Caco-2 (cell line): ENCODE data around the gene POTEI. TPM values are rescaled to one million over a fixed set of nuclear protein-coding genes. Genes with fewer than 3 reads are reported as not detected.
"Not testable (repeated sequence)": the region's sequence is repeated elsewhere in the genome, so short reads cannot be mapped to it uniquely, and the experiment has no call there.

Source experiments
- BruUV-seq: library from RNA; stranded (reverse); fragments of 400-500 nt; replicated peaks from 2 replicates; lab custom pipeline; 2021; lab: Mats Ljungman, UMichigan
- CTCF ChIA-PET: fragments of 300-600 bp; sonication (Branson Sonifier 250); formaldehyde crosslinking; loops from one replicate; lab custom pipeline; 2022; ENCODE audit warnings: antibody characterized with exemption; lab: Charles Lee
- POLR2A ChIA-PET: fragments of 300-600 bp; sonication (Branson Sonifier 250); formaldehyde crosslinking; loops from one replicate; lab custom pipeline; 2022; ENCODE audit warnings: antibody characterized with exemption; lab: Charles Lee
- DNase-seq, 2 experiments: peaks; one replicate each; pipeline versions ENCODE4 v3.0.0 to v3.0.0-alpha.2; 2020 to 2022
- H3K27me3 ChIP-seq: replicated peaks from 2 replicates; pipeline ENCODE4 v1.6.0; 2011; ENCODE audit warnings: low read length; ENCODE audit not compliant: control insufficient read depth, insufficient read depth
- H3K36me3 ChIP-seq: 2 replicates; pipeline ENCODE4 v1.5.1; 2011; ENCODE audit warnings: low read length; ENCODE audit not compliant: control insufficient read depth, insufficient read depth
- H3K4me1 ChIP-seq: fragments of 250-450 bp; sonication (Bioruptor Pico); 2 replicates; pipeline ENCODE4 v1.5.1; 2020; ENCODE audit warnings: mild to moderate bottlenecking
- H3K4me3 ChIP-seq: 2 replicates; pipeline ENCODE4 v1.5.1; 2011; ENCODE audit warnings: low read depth, mild to moderate bottlenecking, control low read depth, low read length
- H3K9me3 ChIP-seq: fragments of 250-450 bp; sonication (Bioruptor Pico); 2 replicates; pipeline ENCODE4 v1.5.1; 2020; ENCODE audit warnings: mild to moderate bottlenecking, moderate library complexity
- H3K27ac Mint-ChIP-seq: one replicate; pipeline ENCODE4 v1.8.0; 2022; ENCODE audit warnings: mixed read lengths; ENCODE audit not compliant: unreplicated experiment
- H3K27me3 Mint-ChIP-seq: one replicate; pipeline ENCODE4 v1.8.0; 2022; ENCODE audit warnings: mixed read lengths; ENCODE audit not compliant: insufficient read depth, unreplicated experiment
- H3K36me3 Mint-ChIP-seq: one replicate; pipeline ENCODE4 v1.8.0; 2022; ENCODE audit warnings: mild to moderate bottlenecking, mixed read lengths; ENCODE audit not compliant: insufficient read depth, unreplicated experiment
- H3K4me1 Mint-ChIP-seq: one replicate; pipeline ENCODE4 v1.8.0; 2022; ENCODE audit warnings: low read depth, mixed read lengths; ENCODE audit not compliant: unreplicated experiment
- H3K4me3 Mint-ChIP-seq: one replicate; pipeline ENCODE4 v1.8.0; 2022; ENCODE audit warnings: mild to moderate bottlenecking, moderate library complexity, mixed read lengths; ENCODE audit not compliant: unreplicated experiment
- H3K9me3 Mint-ChIP-seq: one replicate; pipeline ENCODE4 v1.8.0; 2022; ENCODE audit warnings: mixed read lengths; ENCODE audit not compliant: unreplicated experiment
- CTCF ChIP-seq, 2 experiments: fragments of 200-600 bp in 1 of 2; IDR thresholded peaks; 1 replicate in 1 of 2; 2 replicates in 1 of 2; pipeline versions ENCODE4 v1.5.1 to v1.8.0; 2011 to 2022; ENCODE audit warnings: antibody characterized with exemption in 1 of 2, control low read depth in 1 of 2, inconsistent platforms in 1 of 2, low read depth in 1 of 2, low read length in 1 of 2, mild to moderate bottlenecking in 1 of 2, moderate library complexity in 1 of 2; ENCODE audit not compliant: insufficient read depth in 1 of 2, severe bottlenecking in 1 of 2, unreplicated experiment in 1 of 2
- intact Hi-C: fragments of 100-400 bp; cut with micrococcal nuclease; formaldehyde crosslinking; loops from one replicate; pipeline ENCODE4 v1.10.0; 2022; ENCODE audit not compliant: unreplicated experiment
- total RNA-seq: library from RNA; stranded (reverse); gene quantifications from 2 replicates; pipeline ENCODE4 v1.2.3, GENCODE V29; 2022

POTEI gene
- total RNA-seq, 1 experiment from 2014 or later, result 7.3 TPM

GRCh38 chr2:130450366-130450765 is 58.8 kb downstream of the POTEI start:
- H3K4me1 Mint-ChIP-seq, H3K27me3 ChIP-seq, H3K9me3 ChIP-seq, H3K4me1 ChIP-seq, H3K9me3 Mint-ChIP-seq, POLR2A ChIA-PET, intact Hi-C loops, H3K27ac Mint-ChIP-seq, BruUV-seq, H3K36me3 ChIP-seq, H3K4me3 ChIP-seq, H3K27me3 Mint-ChIP-seq, H3K36me3 Mint-ChIP-seq, CTCF ChIA-PET, H3K4me3 Mint-ChIP-seq: not testable (repeated sequence)
- DNase-seq, result peak in 1 of 2 experiments; percentile 34

GRCh38 chr2:130427631-130428030 is 81.5 kb downstream of the POTEI start:
- H3K4me1 Mint-ChIP-seq, H3K9me3 ChIP-seq, POLR2A ChIA-PET, H3K36me3 Mint-ChIP-seq, H3K27me3 Mint-ChIP-seq, H3K36me3 ChIP-seq, H3K27me3 ChIP-seq, H3K9me3 Mint-ChIP-seq, H3K4me1 ChIP-seq, H3K27ac Mint-ChIP-seq, BruUV-seq: not testable (repeated sequence)
- H3K4me3 Mint-ChIP-seq, result peak overlapping the region; percentile 82
- CTCF ChIA-PET, result interaction anchor here (0.7 to 0.9 kb wide), 2 partner anchors 55 to 85 kb away, joined by 3 to 6 read pairs; a partner anchor contains a TSS
- peak overlapping the region; percentile 39 for H3K4me3 ChIP-seq
- peak; percentile 20 to 57 for TF ChIP-seq CTCF (IDR thresholded peaks at IDR 0.05; ENCODE audit: insufficient read depth in 1 of 2, low read depth in 1 of 2, low read length in 1 of 2, severe bottlenecking in 1 of 2, unreplicated experiment in 1 of 2)
- intact Hi-C loops, result loop anchor here (5.0 kb wide), 3 partner anchors 35 to 70 kb away; partner anchors contain the start of gene PTPN18
- DNase-seq, result peak; percentile 84 to 85

- H3K4me3 Mint-ChIP-seq, H3K27ac Mint-ChIP-seq, H3K9me3 ChIP-seq, BruUV-seq, POLR2A ChIA-PET, intact Hi-C loops, CTCF ChIA-PET, H3K27me3 Mint-ChIP-seq, DNase-seq, H3K4me1 ChIP-seq, H3K27me3 ChIP-seq, H3K9me3 Mint-ChIP-seq, H3K36me3 ChIP-seq, H3K4me1 Mint-ChIP-seq, H3K4me3 ChIP-seq, H3K36me3 Mint-ChIP-seq: not testable (repeated sequence)
Observed at GRCh38 chr2:130418845-130419244, 90.3 kb downstream of the POTEI start.

GRCh38 chr2:130416693-130417092 is 92.4 kb downstream of the POTEI start:
- H3K27me3 ChIP-seq, H3K36me3 Mint-ChIP-seq, H3K4me3 Mint-ChIP-seq, intact Hi-C loops, H3K9me3 Mint-ChIP-seq, H3K4me1 ChIP-seq, H3K4me3 ChIP-seq, H3K36me3 ChIP-seq, H3K4me1 Mint-ChIP-seq, BruUV-seq, H3K9me3 ChIP-seq, POLR2A ChIA-PET, H3K27ac Mint-ChIP-seq, H3K27me3 Mint-ChIP-seq, CTCF ChIA-PET: not testable (repeated sequence)
- peak in 1 of 2 experiments; percentile 53 for DNase-seq

Other genes starting within 250 kb of the POTEI start
- gene IMP4, start 166.4 kb downstream of the POTEI start, total RNA-seq, result 105 and 120 TPM in 2 replicates
- gene PTPN18, start 153.3 kb downstream of the POTEI start, total RNA-seq, result 46.5 and 51.0 TPM in 2 replicates
- not detected in 2 replicates for gene CFC1B, start 11.9 kb upstream of the POTEI start, total RNA-seq
- not detected in 2 replicates for gene CFC1, start 90.2 kb upstream of the POTEI start, total RNA-seq
- gene POTEJ, start 102.1 kb upstream of the POTEI start, total RNA-seq, result not detected in 2 replicates
- gene GPR148, start 219.7 kb upstream of the POTEI start, total RNA-seq, result not detected in 2 replicates
- gene AMER3, start 246.2 kb upstream of the POTEI start, total RNA-seq, result 0.79 TPM in 2 replicates